ENCODE measurements around the gene MRPL53. TPM values are rescaled to one million over a fixed set of nuclear protein-coding genes. Genes with fewer than 3 reads are reported as not detected.

The MRPL53 gene
- total and polyA plus RNA-seq, 2 of the 8 experiments (the other 6 are each of a cell fraction or from before 2014, with no cell fraction given): 36.6 to 46.3 TPM

DNA sequence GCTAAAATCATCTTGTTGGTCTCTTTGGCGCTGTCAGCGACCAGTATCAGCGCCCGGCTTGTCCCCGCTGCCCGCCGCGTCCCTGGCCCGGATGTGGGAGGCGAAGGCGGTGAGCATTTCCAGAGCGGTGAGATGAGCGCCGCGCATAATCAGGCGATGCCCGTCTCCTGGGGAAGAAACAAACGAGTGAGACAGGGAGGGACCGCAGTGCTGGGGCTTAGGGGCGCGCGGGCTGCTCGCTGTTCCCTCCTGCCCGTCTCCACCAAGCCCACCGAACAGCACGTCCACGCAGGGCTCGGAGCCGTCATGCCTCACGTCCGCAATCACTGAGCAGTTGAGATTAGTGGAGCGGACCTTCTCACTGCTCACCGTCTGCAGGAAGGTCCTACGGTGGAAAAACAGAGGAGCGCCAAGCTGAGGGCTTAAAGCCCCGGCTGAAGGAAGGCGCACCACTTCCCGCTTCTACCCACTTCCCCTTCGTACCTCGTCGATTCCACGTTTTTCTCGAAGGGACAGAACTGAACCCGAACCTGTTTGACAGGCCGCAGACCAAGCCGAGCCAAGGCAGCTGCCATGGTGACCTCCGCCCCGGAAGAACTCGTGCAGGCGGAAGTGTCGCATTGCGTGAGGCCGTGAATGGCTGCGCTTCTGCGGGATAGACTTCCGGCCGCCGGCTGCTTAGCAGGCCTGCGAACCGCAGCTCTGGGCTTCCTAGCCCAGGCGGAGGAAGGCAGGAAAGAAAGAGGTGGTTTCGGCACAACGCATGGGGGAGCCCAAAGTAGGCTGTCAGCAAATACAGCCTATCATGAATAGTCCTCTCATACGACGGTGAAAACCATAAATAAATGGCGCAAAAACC is at the start of gene MRPL53 (continued):
- TF ChIP-seq CTBP2 (IDR thresholded peaks at IDR 0.05; ENCODE audit: borderline replicate concordance, insufficient read depth, insufficient read length, low read length) (no peak), ASH2L (IDR thresholded peaks at IDR 0.05; ENCODE audit: low read length) (peak; percentile 83), SP1 (IDR thresholded peaks at IDR 0.05; ENCODE audit: low read depth, low read length) (no peak), KDM4A (IDR thresholded peaks at IDR 0.05; ENCODE audit: low read depth, low read length, severe bottlenecking) (peak; percentile 61), SP2 (IDR thresholded peaks at IDR 0.05; ENCODE audit: low read length) (no peak)
